ENCODE data around the gene PTPRD.

PTPRD gene

DNA sequence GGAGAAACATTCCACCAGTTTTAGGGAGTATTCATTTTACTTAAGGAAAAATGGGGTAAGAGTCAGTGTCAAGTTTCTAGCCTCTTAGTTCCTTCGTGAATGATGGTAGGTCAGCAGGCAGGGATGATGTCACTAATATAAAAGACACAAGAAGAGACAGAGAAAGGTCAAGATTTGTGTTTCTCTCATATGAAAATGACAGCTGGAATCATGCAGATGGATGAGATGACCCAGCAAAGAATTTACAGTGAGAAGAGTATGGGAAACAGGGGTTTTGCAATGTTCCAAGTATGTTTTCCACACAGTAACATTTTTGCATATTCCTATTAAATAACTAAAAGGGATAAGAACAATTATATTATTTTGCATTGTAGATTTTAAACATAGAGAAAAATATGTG is 2063.6 kb downstream of the PTPRD start:
- peaks cover 3% of the 10 kb centered on the region for H4K20me1 ChIP-seq (ENCODE audit: insufficient read depth, low read length, poor library complexity, severe bottlenecking)
- no peaks in the 10 kb centered on the region for H3K9me3 ChIP-seq (ENCODE audit: insufficient read depth, low read depth, low read length)
- H3K4me2 ChIP-seq (ENCODE audit: low read depth, low read length, poor library complexity, severe bottlenecking): no peak overlapping the region
- H3K9ac ChIP-seq (ENCODE audit: low read depth, low read length, poor library complexity, severe bottlenecking): no peak overlapping the region
- no peaks in the 10 kb centered on the region for H3F3A ChIP-seq (ENCODE audit: low read depth)
- TF ChIP-seq CTCF (conservative IDR thresholded peaks at IDR 0.05; ENCODE audit: low read length): no peak
- no peak for TF ChIP-seq EZH2phosphoT487 (IDR thresholded peaks at IDR 0.05; ENCODE audit: borderline replicate concordance)
- H3K4me3 ChIP-seq (ENCODE audit: low read length, poor library complexity, severe bottlenecking): no peak overlapping the region
- no peak overlapping the region for H2AFZ ChIP-seq (ENCODE audit: low read length)
- H3K4me1 ChIP-seq (ENCODE audit: insufficient read depth, low read length, poor library complexity, severe bottlenecking): no peaks in the 10 kb centered on the region
- H3K79me2 ChIP-seq (ENCODE audit: insufficient read depth, low read length): no peaks in the 10 kb centered on the region
- H3K36me3 ChIP-seq (ENCODE audit: insufficient read depth, low read length): peaks cover 33% of the 10 kb centered on the region; the same call in 1 of the 2 replicates
- no peaks in the 10 kb centered on the region for H3K27me3 ChIP-seq (ENCODE audit: insufficient read depth, low read length, poor library complexity, severe bottlenecking)
- no peaks in the 10 kb centered on the region for H3K9me2 ChIP-seq (replicated peaks; ENCODE audit: low read depth, low read length)

DNA sequence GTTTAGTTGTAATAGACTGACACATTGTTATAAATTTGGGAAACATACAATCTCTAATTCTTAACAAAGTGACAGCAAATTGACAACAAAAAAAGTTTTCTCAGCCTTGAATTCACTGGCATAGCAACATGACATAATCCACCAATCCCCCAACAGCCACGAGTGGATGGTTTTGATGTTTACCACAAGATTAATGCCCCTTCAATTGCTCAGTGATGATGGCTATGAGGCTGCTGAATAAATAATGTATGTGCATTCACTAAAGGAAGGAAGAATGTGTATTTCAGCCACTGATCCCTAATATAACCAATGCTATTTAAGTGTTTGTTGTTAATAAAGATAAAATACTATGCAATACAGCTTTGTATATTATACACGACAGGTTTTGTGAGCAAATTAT is 2069.6 kb downstream of the PTPRD start:
- H3K36me3 ChIP-seq (ENCODE audit: insufficient read depth, low read length): peaks cover 17% of the 10 kb centered on the region; the same call in 1 of the 2 replicates
- H3K9me3 ChIP-seq (ENCODE audit: insufficient read depth, low read depth, low read length): no peaks in the 10 kb centered on the region
- TF ChIP-seq EZH2phosphoT487 (IDR thresholded peaks at IDR 0.05; ENCODE audit: borderline replicate concordance): no peak
- no peak for TF ChIP-seq CTCF (conservative IDR thresholded peaks at IDR 0.05; ENCODE audit: low read length)
- no peak overlapping the region for H2AFZ ChIP-seq (ENCODE audit: low read length)
- H3K9ac ChIP-seq (ENCODE audit: low read depth, low read length, poor library complexity, severe bottlenecking): no peak overlapping the region
- H3K4me2 ChIP-seq (ENCODE audit: low read depth, low read length, poor library complexity, severe bottlenecking): no peak overlapping the region
- peaks cover 9% of the 10 kb centered on the region; the same call in 1 of the 2 replicates for H3K79me2 ChIP-seq (ENCODE audit: insufficient read depth, low read length)
- no peak overlapping the region for H3K4me3 ChIP-seq (ENCODE audit: low read length, poor library complexity, severe bottlenecking)
- H4K20me1 ChIP-seq (ENCODE audit: insufficient read depth, low read length, poor library complexity, severe bottlenecking): peaks cover 3% of the 10 kb centered on the region
- no peaks in the 10 kb centered on the region for H3K9me2 ChIP-seq (replicated peaks; ENCODE audit: low read depth, low read length)
- no peaks in the 10 kb centered on the region for H3K4me1 ChIP-seq (ENCODE audit: insufficient read depth, low read length, poor library complexity, severe bottlenecking)
- H3F3A ChIP-seq (ENCODE audit: low read depth): no peaks in the 10 kb centered on the region
- no peaks in the 10 kb centered on the region for H3K27me3 ChIP-seq (ENCODE audit: insufficient read depth, low read length, poor library complexity, severe bottlenecking)

DNA sequence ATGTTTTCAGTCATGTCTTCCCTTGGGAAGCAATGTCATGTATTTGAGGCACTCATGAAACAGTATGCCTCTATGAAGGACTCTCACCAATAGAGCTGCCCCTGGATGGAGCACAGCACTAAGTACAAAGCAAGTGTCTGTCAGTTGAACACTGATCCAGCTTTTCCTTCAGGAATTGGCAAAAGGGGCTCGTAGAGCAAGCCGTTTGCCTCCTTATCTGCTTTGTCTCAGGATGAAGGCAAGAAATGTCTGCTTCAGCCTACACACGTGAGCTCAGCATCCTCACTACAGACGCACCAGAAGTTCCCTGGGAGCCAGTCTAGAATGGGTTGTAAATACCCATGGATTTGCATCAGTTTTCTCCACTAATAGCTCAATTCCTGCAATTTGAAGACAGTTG is 2070.3 kb downstream of the PTPRD start:
- H3K27me3 ChIP-seq (ENCODE audit: insufficient read depth, low read length, poor library complexity, severe bottlenecking): no peaks in the 10 kb centered on the region
- H2AFZ ChIP-seq (ENCODE audit: low read length): no peak overlapping the region
- no peaks in the 10 kb centered on the region for H3K9me3 ChIP-seq (ENCODE audit: insufficient read depth, low read depth, low read length)
- H3K9me2 ChIP-seq (replicated peaks; ENCODE audit: low read depth, low read length): no peaks in the 10 kb centered on the region
- no peaks in the 10 kb centered on the region for H3K4me1 ChIP-seq (ENCODE audit: insufficient read depth, low read length, poor library complexity, severe bottlenecking)
- peaks cover 11% of the 10 kb centered on the region; the same call in 1 of the 2 replicates for H3K36me3 ChIP-seq (ENCODE audit: insufficient read depth, low read length)
- peaks cover 9% of the 10 kb centered on the region; the same call in 1 of the 2 replicates for H3K79me2 ChIP-seq (ENCODE audit: insufficient read depth, low read length)
- no peak overlapping the region for H3K9ac ChIP-seq (ENCODE audit: low read depth, low read length, poor library complexity, severe bottlenecking)
- H3K4me2 ChIP-seq (ENCODE audit: low read depth, low read length, poor library complexity, severe bottlenecking): no peak overlapping the region
- peaks cover 3% of the 10 kb centered on the region for H4K20me1 ChIP-seq (ENCODE audit: insufficient read depth, low read length, poor library complexity, severe bottlenecking)
- H3F3A ChIP-seq (ENCODE audit: low read depth): no peaks in the 10 kb centered on the region
- no peak for TF ChIP-seq EZH2phosphoT487 (IDR thresholded peaks at IDR 0.05; ENCODE audit: borderline replicate concordance)
- no peak for TF ChIP-seq CTCF (conservative IDR thresholded peaks at IDR 0.05; ENCODE audit: low read length)
- no peak overlapping the region for H3K4me3 ChIP-seq (ENCODE audit: low read length, poor library complexity, severe bottlenecking)

Data from Loucy (cell line).